ENCODE measurements around the gene SELENON.

Gene SELENON

GRCh38 chr1:25782608-25783201 is 17.3 kb upstream of the SELENON start:
- H3K4me2 ChIP-seq (ENCODE audit: low read length): no peak overlapping the region
- H3K36me3 ChIP-seq (ENCODE audit: control insufficient read depth in 1 of 2, insufficient read depth in 2 of 2, low read length in 2 of 2): no peaks in the 10 kb centered on the region
- H3K9ac ChIP-seq (ENCODE audit: low read length): no peak overlapping the region
- H4K8ac ChIP-seq (ENCODE audit: low read depth, low read length): no peak overlapping the region
- no peak overlapping the region for H2BK120ac ChIP-seq (ENCODE audit: insufficient read depth, low read length, poor library complexity)
- no peak overlapping the region for H2BK5ac ChIP-seq (ENCODE audit: low read depth, low read length, poor library complexity)
- H2BK12ac ChIP-seq (ENCODE audit: low read length): no peak overlapping the region
- H3K79me2 ChIP-seq (ENCODE audit: control insufficient read depth, insufficient read depth, low read length, poor library complexity): no peaks in the 10 kb centered on the region
- no peak overlapping the region for H3K27ac ChIP-seq (ENCODE audit: low read depth, low read length)
- H3K23ac ChIP-seq (ENCODE audit: low read length): no peak overlapping the region
- H3K14ac ChIP-seq (ENCODE audit: low read length): no peak overlapping the region
- H3K4me3 ChIP-seq (ENCODE audit: low read depth, low read length): no peak overlapping the region
- H3K4me1 ChIP-seq (ENCODE audit: control insufficient read depth in 1 of 2, insufficient read depth in 2 of 2, low read length in 2 of 2): peaks cover 11 to 20% of the 10 kb centered on the region in 2 experiments
- no peaks in the 10 kb centered on the region for H3K79me1 ChIP-seq (ENCODE audit: low read length)
- H4K12ac ChIP-seq (ENCODE audit: low read depth, low read length): no peak overlapping the region
- H3K18ac ChIP-seq (ENCODE audit: low read length): no peak overlapping the region
- no peak overlapping the region for H3K4ac ChIP-seq (ENCODE audit: low read depth, low read length)
- WGBS (ENCODE audit: extremely low coverage, insufficient coverage, insufficient read length): no CpG with 5 or more reads among the region's 18 CpGs
- H2AFZ ChIP-seq (ENCODE audit: insufficient read depth, low read length, poor library complexity): no peak overlapping the region
- H4K91ac ChIP-seq (ENCODE audit: low read depth, low read length): no peak overlapping the region
- no peak overlapping the region for H2AK5ac ChIP-seq (ENCODE audit: low read length)
- no peaks in the 10 kb centered on the region for H3K9me3 ChIP-seq (ENCODE audit: insufficient read depth, low read depth, low read length)
- peaks cover 2% of the 10 kb centered on the region for H3K27me3 ChIP-seq (ENCODE audit: insufficient read depth, low read length)
- DNase-seq: no peak

GRCh38 chr1:25784575-25785051 is 15.4 kb upstream of the SELENON start:
- Histone ChIP-seq H4K91ac (ENCODE audit: low read depth, low read length) (no peak overlapping the region), H3K4ac (ENCODE audit: low read depth, low read length) (no peak overlapping the region), H2AFZ (ENCODE audit: insufficient read depth, low read length, poor library complexity) (no peak overlapping the region), H3K4me1 (ENCODE audit: control insufficient read depth in 1 of 2, insufficient read depth in 2 of 2, low read length in 2 of 2) (peaks cover 11 to 20% of the 10 kb centered on the region in 2 experiments), H2AK5ac (ENCODE audit: low read length) (no peak overlapping the region), H4K8ac (ENCODE audit: low read depth, low read length) (no peak overlapping the region), H3K36me3 (ENCODE audit: control insufficient read depth in 1 of 2, insufficient read depth in 2 of 2, low read length in 2 of 2) (no peaks in the 10 kb centered on the region), H3K27me3 (ENCODE audit: insufficient read depth, low read length) (peaks cover 2% of the 10 kb centered on the region), H3K18ac (ENCODE audit: low read length) (no peak overlapping the region), H2BK5ac (ENCODE audit: low read depth, low read length, poor library complexity) (no peak overlapping the region), H3K79me1 (ENCODE audit: low read length) (no peaks in the 10 kb centered on the region), H3K4me3 (ENCODE audit: low read depth, low read length) (no peak overlapping the region), H4K12ac (ENCODE audit: low read depth, low read length) (no peak overlapping the region), H2BK12ac (ENCODE audit: low read length) (no peak overlapping the region), H2BK120ac (ENCODE audit: insufficient read depth, low read length, poor library complexity) (no peak overlapping the region), H3K4me2 (ENCODE audit: low read length) (no peak overlapping the region), H3K14ac (ENCODE audit: low read length) (no peak overlapping the region), H3K23ac (ENCODE audit: low read length) (no peak overlapping the region), H3K79me2 (ENCODE audit: control insufficient read depth, insufficient read depth, low read length, poor library complexity) (no peaks in the 10 kb centered on the region), H3K9ac (ENCODE audit: low read length) (no peak overlapping the region), H3K27ac (ENCODE audit: low read depth, low read length) (no peak overlapping the region), H3K9me3 (ENCODE audit: insufficient read depth, low read depth, low read length) (no peaks in the 10 kb centered on the region)
- no peak for DNase-seq
- WGBS (ENCODE audit: extremely low coverage, insufficient coverage, insufficient read length): no CpG with 5 or more reads among the region's 9 CpGs

DNA sequence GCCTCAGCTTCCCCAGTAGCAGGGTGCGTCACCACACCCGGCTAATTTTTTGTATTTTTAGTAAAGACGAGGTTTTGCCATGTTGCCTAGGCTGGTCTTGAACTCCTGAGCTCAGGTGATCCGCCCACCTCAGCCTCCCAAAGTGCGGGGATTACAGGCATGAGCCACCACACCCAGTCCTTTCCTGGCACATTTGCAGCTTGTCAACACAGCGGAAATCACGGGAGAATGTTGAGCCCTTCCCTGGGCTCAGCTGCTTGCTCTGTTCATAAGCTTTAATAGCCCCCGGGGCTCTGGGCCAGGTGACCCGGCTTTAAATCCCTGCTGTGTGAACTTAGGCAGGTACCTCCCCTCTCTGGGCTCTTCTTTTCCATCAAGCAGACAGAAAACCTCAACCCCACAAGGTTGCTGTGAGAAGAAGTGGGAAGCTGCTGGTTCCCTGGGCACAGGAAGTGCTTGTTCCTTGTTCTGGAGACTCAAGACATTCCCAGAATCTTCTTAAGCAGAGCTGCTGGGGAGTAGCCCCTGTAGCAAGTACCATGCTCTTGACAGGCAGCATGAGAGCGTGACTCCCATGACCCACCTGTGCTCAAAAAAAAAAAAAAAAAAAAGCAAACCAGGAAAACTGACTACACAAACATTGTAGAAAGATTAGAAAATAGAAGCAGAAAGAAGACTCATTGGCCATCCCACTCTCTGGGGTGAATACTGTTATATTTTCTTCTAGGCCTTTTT is 14.5 kb upstream of the SELENON start:
- no CpG with 5 or more reads among the region's 10 CpGs for WGBS (ENCODE audit: extremely low coverage, insufficient coverage, insufficient read length)
- Histone ChIP-seq H4K12ac (ENCODE audit: low read depth, low read length) (no peak overlapping the region), H4K91ac (ENCODE audit: low read depth, low read length) (no peak overlapping the region), H3K79me2 (ENCODE audit: control insufficient read depth, insufficient read depth, low read length, poor library complexity) (no peaks in the 10 kb centered on the region), H4K8ac (ENCODE audit: low read depth, low read length) (no peak overlapping the region), H3K4me3 (ENCODE audit: low read depth, low read length) (no peak overlapping the region), H3K14ac (ENCODE audit: low read length) (no peak overlapping the region), H3K9me3 (ENCODE audit: insufficient read depth, low read depth, low read length) (peaks cover 2% of the 10 kb centered on the region), H3K4me1 (ENCODE audit: control insufficient read depth in 1 of 2, insufficient read depth in 2 of 2, low read length in 2 of 2) (peaks cover 10 to 16% of the 10 kb centered on the region in 2 experiments), H3K79me1 (ENCODE audit: low read length) (no peaks in the 10 kb centered on the region), H3K23ac (ENCODE audit: low read length) (no peak overlapping the region), H2AK5ac (ENCODE audit: low read length) (no peak overlapping the region), H3K27ac (ENCODE audit: low read depth, low read length) (no peak overlapping the region), H2BK5ac (ENCODE audit: low read depth, low read length, poor library complexity) (no peak overlapping the region), H3K27me3 (ENCODE audit: insufficient read depth, low read length) (peaks cover 2% of the 10 kb centered on the region), H3K18ac (ENCODE audit: low read length) (no peak overlapping the region), H3K4ac (ENCODE audit: low read depth, low read length) (no peak overlapping the region), H2BK12ac (ENCODE audit: low read length) (no peak overlapping the region), H2BK120ac (ENCODE audit: insufficient read depth, low read length, poor library complexity) (no peak overlapping the region), H2AFZ (ENCODE audit: insufficient read depth, low read length, poor library complexity) (no peak overlapping the region), H3K36me3 (ENCODE audit: control insufficient read depth in 1 of 2, insufficient read depth in 2 of 2, low read length in 2 of 2) (no peaks in the 10 kb centered on the region), H3K9ac (ENCODE audit: low read length) (no peak overlapping the region), H3K4me2 (ENCODE audit: low read length) (no peak overlapping the region)
- no peak for DNase-seq

GRCh38 chr1:25786887-25787759 is 12.9 kb upstream of the SELENON start:
- Histone ChIP-seq H4K12ac (ENCODE audit: low read depth, low read length) (no peak overlapping the region), H2AFZ (ENCODE audit: insufficient read depth, low read length, poor library complexity) (no peak overlapping the region), H3K36me3 (ENCODE audit: control insufficient read depth in 1 of 2, insufficient read depth in 2 of 2, low read length in 2 of 2) (no peaks in the 10 kb centered on the region), H3K9ac (ENCODE audit: low read length) (no peak overlapping the region), H2BK120ac (ENCODE audit: insufficient read depth, low read length, poor library complexity) (no peak overlapping the region), H3K4me2 (ENCODE audit: low read length) (no peak overlapping the region), H3K27me3 (ENCODE audit: insufficient read depth, low read length) (peaks cover 2% of the 10 kb centered on the region), H3K4ac (ENCODE audit: low read depth, low read length) (no peak overlapping the region), H4K8ac (ENCODE audit: low read depth, low read length) (no peak overlapping the region), H3K79me2 (ENCODE audit: control insufficient read depth, insufficient read depth, low read length, poor library complexity) (no peaks in the 10 kb centered on the region), H3K27ac (ENCODE audit: low read depth, low read length) (no peak overlapping the region), H3K14ac (ENCODE audit: low read length) (no peak overlapping the region), H2BK12ac (ENCODE audit: low read length) (no peak overlapping the region), H4K91ac (ENCODE audit: low read depth, low read length) (no peak overlapping the region), H3K18ac (ENCODE audit: low read length) (no peak overlapping the region), H3K79me1 (ENCODE audit: low read length) (no peaks in the 10 kb centered on the region), H3K4me1 (ENCODE audit: control insufficient read depth in 1 of 2, insufficient read depth in 2 of 2, low read length in 2 of 2) (peaks cover 5 to 7% of the 10 kb centered on the region in 2 experiments), H2BK5ac (ENCODE audit: low read depth, low read length, poor library complexity) (no peak overlapping the region), H3K9me3 (ENCODE audit: insufficient read depth, low read depth, low read length) (peaks cover 3% of the 10 kb centered on the region), H3K4me3 (ENCODE audit: low read depth, low read length) (no peak overlapping the region), H3K23ac (ENCODE audit: low read length) (no peak overlapping the region), H2AK5ac (ENCODE audit: low read length) (no peak overlapping the region)
- DNase-seq: no peak
- no CpG with 5 or more reads among the region's 11 CpGs for WGBS (ENCODE audit: extremely low coverage, insufficient coverage, insufficient read length)

Data from trophoblast cell (in vitro differentiated cells and primary cell).